ENCODE measurements around the gene PNPLA8.

- TF ChIP-seq CTCF (conservative IDR thresholded peaks at IDR 0.05 in 1 of 2, IDR thresholded peaks at IDR 0.05 in 1 of 2; ENCODE audit: extremely low read depth in 1 of 2, insufficient read depth in 1 of 2, low read depth in 1 of 2, low read length in 2 of 2) (no peak), EZH2 (IDR thresholded peaks at IDR 0.05; ENCODE audit: borderline replicate concordance, low read length) (no peak)
These were observed 46.2 kb downstream of the PNPLA8 start for GRCh38 chr7:108479751-108480150.

Data from mammary epithelial cell (primary cell).